Femur (tissue), 1 donor: Measurements from ENCODE around the gene RNF5.
A peak's percentile ranks its signal among the peaks of the same experiment; 100 is the strongest.
"Not testable (repeated sequence)": the region's sequence is repeated elsewhere in the genome, so short reads cannot be mapped to it uniquely, and the experiment has no call there.

ENCODE experiments used
- DNase-seq: peaks from one replicate; pipeline ENCODE4 v3.0.0-alpha.2; 2017

Gene RNF5, protein sequence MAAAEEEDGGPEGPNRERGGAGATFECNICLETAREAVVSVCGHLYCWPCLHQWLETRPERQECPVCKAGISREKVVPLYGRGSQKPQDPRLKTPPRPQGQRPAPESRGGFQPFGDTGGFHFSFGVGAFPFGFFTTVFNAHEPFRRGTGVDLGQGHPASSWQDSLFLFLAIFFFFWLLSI

DNA sequence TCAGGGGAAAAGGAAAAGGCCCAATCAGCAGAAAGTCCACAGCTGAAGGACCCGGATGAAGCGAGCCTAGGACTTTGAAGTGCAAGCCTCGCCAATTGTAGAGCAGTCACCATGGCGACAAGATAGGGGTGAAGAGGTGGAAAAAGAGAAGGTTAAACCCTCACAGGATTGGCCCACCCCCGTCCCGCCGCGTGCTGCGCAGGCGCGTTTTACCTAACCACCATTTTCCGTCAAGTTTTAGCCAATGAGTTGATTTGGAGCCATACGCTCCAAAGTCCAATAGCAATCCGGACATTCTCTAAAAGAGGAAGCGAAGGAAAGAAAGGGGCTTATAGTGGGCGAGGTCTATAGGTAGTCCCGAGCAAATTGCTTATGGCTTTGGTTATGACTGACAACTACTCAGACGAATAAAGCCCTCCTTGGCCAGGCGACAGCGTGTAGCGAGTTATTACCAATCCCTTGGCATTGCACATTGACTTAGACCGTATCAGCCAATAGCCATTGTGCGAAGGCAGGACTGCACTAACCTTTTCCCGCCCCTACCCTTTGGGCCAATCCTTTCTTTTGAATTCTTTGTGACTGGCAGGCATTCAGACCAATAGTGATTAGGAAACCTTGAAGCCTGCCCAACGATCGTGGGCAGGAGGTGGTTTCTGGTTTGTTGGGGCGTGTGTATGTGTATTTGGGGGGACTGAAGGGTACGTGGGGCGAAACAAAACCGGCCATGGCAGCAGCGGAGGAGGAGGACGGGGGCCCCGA lies at the start of gene RNF5:
Gene RNF5 (plus strand): TSS at position 618 of the 759 bp plus-strand sequence. CDS start 107 bp downstream, at position 725.
- DNase-seq: peak; percentile 99

DNA sequence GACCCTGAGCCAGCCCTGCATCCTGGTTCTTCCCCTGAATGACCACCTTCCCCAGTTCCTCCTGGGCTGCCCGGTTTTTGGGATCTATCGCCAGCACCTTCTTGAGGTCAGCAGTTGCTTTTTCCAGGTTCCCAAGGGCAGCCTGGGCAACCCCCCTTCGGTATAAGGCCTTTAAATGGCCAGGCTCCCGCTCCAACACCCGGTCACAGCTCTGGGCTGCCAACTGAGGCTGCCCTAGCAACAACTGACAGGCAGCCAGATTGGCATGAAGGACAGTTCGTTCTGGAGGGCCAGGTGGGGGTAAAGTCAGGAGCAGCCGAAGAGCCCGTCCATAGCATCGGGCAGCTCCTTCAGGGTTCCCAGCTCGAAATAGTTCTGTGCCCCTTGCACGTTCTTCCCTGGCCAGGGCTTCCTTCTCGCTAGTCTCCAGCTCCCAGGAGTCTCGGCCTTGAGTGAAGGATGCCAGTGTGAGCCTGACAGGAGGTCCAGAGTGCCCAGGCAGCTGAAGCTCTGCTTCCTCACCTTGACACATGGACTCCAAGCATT lies 49.4 kb upstream of the RNF5 start:
- peak; percentile 29 for DNase-seq

DNA sequence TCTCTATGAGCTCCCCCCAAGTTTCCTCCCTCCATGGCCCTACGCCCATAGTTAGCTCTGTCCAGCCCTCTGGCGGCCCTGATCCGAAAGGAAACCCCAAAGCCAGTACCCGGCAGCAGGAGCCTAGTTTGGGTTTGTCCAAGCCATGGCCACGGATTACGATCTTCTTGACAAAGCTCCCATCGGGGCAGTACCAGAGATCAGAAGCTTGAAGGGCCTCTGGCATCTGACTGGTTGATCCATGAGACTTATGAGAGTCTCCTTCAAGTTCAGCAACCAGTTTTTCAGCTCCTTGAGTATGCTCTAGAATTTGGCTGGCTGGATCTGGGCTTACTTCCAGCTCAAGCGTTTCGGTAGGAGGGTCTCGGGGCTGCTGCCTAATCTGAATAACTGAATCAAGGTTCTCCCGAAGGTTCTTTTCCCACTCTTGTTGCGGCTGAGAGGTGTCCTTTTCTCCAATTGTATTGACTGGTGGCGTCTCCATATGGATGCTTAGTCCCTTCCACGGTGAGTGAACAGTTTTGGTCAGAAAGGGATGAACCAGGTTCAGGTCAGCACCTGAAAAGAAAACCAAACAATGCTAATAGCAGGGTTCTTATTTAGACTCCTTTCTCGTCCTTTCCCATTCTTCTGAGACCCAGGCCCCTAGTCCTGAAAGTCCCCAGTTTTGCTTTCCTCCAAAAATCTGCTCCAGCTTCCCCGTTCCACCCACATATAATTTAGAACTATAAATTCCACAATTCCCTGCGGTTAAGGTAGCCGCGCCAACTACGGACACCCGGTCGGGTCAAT lies 48.7 kb upstream of the RNF5 start:
- DNase-seq: peak; percentile 38

DNA sequence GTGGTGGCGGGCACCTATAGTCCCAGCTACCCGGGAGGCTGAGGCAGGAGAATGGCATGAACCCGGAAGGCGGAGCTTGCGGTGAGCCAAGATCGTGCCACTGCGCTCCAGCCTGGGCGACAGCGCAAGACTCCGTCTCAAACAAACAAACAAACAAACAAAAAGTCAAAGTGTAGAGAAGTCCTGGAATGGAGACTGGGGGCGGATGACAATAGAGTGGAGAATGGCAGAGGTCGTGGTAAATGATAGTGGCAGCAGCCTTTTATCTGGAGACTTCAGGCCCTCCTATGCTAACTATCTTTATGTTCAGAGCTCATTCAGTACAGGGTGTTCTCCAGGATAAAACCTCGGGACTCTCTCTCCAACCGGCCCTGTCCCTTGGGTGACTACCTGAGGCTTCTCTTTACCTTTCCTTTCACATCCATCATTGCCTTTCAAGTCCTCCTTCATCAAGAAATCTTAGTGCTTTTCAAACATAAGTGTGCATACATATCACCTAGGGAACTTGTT lies 46.7 kb upstream of the RNF5 start:
- DNase-seq: no peak

DNA sequence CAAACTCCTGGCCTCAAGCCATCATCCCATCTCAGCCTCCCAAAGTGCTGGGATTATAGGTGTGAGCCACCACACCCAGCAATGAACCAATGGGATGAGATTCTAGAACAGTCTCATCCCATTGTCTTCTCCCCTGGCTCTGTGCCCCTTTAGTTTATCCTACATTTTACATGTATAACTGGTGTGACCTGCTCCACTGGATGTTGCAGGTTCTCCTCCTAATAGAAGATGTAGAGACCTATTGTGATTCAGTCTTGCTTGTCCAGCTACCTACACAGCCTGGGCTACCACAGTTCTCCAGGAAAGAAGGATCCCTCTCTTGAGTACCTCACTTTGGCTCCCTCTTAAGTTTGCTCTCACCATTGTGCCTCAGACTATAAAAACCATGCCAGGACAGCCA lies 46.1 kb upstream of the RNF5 start:
- DNase-seq: no peak

DNA sequence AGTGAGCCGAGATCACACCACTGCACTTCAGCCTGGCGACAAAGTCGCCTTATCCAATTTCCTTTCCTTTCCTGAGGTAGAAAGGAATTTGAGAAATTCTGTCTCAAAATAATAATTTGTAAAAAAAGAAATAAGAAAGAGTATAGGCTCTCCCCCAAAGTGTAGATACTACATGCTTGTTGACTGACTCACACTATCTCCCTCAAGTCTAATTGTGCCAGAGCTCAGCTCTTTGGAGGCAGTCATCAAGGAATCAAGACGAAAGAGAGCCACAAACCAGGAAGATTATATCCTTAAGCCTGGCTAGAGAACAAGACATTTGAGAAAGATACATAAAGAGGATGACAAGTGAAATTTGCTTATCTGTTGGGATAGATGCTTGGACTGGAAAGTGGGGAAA lies 44.4 kb upstream of the RNF5 start:
- DNase-seq: no peak

DNA sequence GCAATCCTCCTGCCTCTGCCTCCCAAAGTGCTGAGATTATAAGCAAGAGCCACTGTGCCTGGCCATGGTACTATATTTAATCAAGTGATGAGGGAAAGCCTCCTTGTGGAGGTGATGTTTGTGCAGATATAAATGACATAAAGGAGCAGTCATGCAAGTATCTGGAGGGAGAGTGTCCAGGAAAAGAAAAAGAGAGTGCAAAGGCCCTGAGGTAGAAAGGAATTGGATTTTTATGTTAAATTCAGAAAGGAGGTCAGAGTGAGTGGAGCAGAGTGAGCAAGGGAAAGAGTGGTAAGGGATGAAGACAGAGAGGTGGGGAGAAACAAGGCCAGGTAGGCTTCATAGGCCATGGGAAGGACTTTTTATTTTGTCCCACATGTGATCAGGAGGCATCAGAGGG lies 40.8 kb upstream of the RNF5 start:
- DNase-seq: no peak

DNA sequence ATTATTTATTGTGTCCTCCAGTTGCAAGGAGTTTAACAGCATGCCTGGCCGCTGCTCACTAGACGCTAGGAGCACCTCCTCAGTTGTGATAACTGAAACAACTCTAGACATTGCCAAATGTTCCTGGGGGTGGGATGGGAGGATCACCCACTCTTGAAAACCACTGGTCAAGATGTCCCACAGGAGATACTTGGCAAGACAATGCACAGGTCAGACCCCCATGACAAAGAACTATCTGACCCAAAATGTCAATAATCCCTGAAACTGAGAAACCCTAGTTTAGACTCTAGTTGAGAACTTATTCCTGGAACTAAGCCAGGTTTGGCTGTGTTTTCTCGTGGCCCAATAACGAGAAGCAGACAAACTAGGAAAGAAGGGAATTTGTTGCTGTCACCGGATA lies 38.6 kb upstream of the RNF5 start:
- no peak for DNase-seq

DNA sequence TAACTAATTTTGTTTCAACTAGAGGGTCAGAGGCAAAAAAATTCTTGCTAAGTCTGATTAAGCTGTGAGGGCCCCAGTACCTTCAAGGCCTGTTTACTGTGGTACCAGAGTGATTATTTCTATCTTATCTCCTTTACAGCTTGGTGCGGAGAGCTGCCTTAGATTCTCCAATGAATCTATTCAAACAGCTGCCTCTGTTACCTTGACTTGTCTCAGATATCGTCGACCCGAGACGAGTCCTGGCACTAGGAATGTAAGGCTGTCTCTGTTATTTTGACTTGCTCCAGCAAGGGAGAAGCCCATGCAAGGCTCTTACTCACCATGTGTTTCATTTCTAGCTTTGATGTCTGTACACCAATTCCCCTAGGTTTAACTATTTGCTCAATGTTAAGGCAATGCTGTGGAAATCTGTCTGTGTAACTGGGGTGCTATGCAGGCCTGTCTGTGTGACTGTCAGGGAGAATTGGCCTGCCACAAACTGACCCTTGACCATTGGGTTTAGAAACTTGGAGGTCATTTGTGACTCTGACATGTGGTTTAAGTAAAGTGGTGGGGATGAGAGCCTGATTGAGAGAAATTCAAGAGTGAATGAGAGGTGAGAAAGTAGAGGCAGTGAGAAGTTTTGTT lies 37.7 kb upstream of the RNF5 start:
- DNase-seq: no peak

DNA sequence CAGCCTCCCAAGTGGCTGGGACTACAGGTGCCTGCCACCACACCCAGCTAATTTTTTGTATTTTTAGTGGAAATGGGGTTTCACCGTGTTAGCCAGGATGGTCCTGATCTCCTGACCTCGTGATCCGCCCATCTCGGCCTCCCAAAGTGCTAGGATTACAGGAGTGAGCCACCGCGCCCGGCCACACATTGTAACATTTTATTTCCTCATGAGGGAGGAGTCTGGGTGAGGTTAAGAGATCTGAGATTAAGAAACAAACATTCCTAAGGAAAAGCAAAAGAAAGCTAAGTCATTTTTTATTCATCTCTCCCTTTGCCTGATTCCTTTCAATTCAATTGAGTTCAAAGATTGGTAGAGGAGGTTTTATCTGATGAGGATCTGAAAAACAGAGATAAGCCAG lies 34.0 kb upstream of the RNF5 start:
- not testable (repeated sequence) for DNase-seq

DNA sequence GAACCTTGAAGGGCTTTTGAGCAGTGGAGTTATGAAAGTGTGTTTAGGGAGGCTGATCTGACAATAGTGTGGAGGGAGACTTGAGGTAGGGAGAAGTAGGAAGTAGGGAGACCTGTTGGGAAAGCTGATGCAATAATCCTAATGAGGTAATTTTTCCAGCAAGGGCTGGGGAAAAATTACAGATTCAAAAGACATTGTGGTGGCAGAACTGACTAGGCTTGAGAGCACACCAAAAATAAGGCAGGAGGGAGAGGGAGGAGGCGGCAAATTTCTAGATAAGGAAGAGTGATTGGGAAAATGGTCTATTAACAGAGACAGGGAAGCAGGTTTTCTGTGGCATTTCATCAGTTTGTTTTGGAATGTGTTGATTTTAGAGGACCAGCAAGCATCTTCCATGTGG lies 31.9 kb upstream of the RNF5 start:
- DNase-seq: no peak

DNA sequence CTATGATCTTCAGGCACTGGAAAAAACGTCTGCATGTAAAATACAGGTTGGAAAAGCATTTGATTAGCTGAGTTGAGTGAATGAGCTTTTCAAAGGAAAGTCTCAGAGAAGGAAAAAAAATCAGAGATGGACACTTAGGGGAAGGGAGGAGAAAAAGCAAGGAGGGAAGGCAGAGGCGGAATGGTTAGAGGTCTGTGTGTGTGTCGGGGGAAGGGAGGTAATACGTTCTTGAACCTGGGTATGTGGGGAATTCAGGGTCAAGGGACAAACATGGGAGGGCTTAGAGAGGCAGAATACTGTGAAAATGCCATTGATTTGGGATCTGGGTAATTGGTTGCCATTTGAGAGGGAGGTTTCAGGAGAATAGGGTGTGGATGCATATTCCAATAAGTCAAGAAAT lies 31.5 kb upstream of the RNF5 start:
- DNase-seq: no peak

DNA sequence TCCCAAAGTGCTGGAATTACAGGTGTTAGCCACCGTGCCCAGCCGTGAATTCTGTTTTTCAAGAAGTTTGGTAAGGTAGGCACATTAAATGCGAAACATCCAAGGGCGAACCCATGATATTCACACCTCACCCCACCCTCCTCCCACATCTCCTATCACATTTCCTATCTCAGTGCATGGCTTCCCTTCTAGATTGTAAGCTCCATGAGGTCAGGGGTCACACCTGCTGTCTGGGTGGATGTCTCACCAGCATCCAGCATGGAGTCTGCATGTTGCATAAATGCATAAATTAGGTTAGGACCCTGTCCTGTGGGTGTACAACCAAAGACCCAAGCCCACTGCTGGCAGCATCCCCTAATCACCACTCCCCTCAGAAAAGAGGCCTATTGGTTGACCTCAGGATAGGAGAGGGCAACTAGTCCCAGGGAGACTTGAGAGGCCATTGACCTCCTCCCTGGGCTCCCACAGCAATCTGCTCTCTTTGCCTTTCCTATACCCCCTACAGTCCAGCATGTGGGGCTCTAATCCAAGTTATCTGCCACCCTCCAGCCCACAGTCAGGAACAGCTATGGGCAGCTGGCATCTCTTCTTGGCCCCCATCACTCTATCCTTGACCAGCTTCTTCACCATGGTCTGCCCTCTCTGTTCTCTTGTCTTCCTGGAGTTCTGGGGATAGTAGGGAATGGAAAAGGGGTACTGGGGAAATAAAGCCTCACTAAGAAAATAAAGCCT lies 30.6 kb upstream of the RNF5 start:
- DNase-seq: no peak

DNA sequence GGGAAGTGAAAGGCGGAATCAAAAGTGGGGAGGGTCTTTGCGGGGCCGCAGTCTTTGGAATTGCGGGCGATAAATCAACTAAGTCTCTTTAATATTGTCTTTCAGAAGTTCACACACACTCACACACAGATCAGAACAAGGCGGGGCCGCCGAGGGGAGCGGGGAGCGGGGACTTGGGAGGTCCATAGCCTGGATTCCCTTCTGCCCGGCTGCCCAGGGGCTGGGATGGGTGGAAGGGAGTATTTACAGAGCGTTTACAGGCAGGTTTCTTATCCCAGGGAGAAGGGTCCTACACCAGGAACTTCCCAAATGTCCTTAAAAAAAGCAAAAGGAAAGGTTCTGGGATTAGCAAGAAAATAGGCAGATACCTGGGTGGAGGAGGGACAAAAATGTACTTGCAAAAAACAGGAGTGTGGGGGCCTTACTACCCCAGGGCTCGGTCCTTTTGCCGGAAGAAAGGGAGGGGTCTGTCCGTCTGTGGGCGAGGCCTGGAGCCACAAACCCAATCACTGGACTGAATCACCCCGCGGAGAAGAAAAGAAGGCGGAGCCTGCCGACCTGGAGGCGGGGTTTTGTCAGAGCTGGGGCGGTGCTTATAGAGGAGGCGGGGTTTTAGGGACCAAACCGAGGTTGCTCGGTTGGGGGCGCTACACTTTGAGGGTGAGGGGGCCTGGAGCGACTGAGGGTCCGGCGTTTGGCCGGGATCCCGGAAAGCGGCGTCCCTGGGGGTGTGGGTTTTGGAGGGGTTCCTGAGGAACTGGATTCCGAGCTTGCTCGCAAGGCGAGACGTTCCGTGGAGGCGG lies 29.7 kb upstream of the RNF5 start:
- peak; percentile 84 for DNase-seq

DNA sequence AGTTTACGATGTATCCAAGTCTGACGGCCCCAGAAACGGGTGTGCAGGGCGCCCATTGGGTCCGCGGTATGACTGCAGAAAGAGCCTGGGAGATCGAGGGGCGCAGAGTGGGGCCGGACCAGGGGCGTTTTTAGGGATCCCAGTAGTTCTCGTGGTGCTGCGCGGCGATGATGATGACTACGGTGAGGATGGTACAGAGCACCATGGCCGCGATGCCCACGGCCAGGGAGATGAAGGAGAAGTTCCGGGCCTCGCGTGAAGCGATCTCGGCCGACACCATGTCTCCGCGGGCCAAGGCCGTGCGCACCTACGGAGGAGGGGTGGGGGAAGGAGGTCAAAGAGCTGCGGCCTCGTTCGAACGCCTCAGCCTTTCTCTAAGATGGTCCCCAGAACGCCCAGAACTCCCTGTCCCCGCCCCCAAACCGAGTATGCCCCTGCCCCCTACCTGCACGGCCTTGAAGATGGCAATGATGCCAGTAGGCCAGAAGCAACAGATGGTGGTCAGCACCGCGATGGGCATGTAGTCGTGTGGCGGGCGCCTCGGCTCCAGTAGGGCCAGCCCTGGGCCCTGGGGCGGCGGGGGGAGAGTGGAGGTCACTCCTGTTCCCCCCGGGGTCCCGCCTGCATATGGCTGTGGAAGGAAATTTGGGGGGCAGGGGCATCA lies 29.0 kb upstream of the RNF5 start:
- no peak for DNase-seq

DNA sequence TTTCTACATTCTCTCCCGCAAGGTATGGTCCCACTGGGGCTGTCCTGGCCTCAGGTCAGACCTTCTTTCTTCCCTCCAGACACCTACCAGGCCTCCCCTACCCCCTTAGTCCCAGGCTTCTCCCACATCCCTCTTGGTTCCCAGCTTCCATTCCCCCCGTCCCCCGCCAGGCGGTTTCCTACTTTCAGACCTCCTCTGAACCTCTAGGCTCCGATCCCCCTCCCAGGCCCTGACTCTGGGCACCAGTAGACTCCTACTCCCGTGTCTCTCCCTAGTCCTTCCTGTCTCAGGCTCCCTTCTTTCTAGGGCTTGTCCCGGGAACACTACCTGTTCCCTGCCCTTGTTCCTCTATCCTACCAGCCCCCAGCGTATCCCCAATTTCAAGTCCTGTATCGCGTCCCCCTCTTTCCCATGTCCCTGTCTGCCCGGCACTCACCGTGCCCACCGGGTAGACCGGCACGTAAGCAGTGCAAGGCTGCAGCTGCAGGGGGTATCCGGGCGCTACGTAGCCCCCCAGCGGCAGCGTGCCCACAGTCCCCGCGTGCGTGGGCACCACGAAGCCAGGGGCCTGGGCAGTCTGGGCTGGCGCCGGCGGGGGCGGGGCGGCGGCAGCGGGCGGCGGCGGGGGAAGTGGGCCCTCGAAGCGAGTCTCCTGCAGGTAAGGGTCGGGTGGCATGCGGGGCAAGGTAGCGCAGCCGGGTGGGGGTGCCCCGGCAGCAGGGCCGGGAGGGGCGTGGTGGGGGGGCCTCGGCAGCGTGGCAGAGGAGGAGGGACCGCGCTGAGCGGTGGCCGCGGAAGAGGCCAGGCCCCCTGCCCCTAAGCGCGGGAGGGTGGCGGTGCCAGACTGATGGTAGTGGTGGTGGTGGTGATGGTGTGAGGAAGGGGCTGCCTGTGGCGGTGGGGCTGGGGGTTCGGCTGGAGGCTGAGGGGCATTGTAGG lies 28.0 kb upstream of the RNF5 start:
- no peak for DNase-seq

DNA sequence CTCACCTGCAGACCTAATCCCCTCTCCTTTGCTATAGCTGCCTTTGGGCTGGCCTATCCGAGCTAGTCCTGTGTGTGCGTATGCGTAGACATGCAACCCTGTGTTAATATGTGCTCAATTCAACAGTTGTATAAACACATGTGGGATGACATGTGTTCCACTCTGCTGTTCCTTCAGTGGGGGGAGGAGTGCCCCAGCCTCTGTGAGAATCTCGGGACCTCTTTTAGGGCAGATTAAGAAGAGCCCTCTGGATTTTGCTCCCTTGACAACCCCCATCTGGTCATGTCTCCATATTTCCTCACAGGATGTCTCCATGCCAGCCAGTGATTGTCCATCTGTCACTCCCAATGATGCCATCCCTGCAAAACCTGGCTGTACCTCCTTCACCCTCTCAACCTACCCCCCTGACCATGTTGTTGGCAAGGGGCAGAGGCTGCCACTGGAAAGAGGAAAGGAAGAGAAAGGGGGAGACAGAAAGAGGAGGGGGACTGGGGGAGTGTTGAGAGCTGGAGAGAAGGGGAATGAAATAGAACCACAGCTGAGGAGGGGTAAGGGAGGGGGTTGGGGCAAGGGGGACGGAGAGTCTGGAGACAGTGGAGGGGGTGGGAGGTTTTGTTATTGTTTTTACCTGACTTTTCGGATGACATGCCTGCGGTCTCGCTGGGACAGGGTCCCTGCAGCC lies 26.9 kb upstream of the RNF5 start:
- DNase-seq: no peak

DNA sequence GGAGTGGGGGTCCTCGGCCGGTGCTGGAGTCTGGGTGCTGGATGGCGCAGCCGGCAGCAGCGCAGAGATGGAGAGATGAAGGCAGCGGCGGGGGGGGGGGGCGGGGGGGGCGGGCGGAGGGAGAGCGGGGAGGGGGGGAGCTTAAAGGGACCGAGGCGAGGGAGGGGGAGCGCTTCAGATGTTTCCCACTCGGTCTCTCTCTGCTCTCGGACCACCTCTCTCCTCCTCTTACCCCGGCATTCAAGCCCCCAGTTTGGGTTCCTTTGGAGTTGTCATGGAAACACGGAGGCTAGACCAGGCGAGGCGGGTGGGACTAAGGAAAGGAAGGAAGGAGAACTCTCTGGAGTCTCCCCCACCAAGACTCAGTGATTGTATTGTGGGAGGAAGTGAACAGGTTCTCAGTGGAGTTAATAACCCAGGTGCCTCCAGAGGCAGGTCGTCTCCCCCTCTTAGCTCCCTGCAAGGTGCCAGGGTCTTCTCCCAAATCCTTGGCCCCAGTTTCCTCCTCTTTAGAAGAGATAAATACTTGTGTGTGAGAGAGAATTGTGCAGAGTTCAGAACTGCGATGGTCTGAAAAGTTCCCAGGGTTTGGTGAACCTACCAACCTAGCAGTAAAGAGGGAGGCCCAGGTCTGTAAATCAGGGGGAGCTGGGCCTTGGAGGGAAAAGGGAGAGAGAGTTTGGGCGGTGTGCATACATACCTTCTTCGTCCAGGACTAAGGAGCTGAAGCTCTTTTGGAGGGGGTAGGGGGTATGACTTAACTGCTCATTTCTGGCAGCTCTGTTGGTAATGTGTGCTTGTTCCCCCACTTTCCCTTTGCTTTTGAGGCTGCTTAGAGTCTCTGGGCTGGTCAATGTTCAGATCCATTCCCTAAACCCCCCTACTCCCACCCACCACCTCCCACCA lies 26.1 kb upstream of the RNF5 start, which contains the start of gene PRRT1:
Gene PRRT1 (minus strand): TSS at position 77 of the 906 bp plus-strand sequence. CDS start 112 bp downstream, outside the sequence.
- no peak for DNase-seq
